GM18505 (cell line): ENCODE results near the gene RPL27.
"Not testable (repeated sequence)": the region's sequence is repeated elsewhere in the genome, so short reads cannot be mapped to it uniquely, and the experiment has no call there.

Experiments
- ATAC-seq: cut with Tn5 transposase; IDR thresholded peaks from one replicate; pipeline ENCODE4 v1.9.1; 2021; ENCODE audit not compliant: unreplicated experiment
- POLR2A ChIP-seq: IDR thresholded peaks from 4 replicates; pipeline ENCODE4 v1.6.1; 2011; ENCODE audit warnings: borderline replicate concordance; ENCODE audit not compliant: insufficient read depth, insufficient read length; ENCODE audit errors: extremely low read depth

Gene RPL27

DNA sequence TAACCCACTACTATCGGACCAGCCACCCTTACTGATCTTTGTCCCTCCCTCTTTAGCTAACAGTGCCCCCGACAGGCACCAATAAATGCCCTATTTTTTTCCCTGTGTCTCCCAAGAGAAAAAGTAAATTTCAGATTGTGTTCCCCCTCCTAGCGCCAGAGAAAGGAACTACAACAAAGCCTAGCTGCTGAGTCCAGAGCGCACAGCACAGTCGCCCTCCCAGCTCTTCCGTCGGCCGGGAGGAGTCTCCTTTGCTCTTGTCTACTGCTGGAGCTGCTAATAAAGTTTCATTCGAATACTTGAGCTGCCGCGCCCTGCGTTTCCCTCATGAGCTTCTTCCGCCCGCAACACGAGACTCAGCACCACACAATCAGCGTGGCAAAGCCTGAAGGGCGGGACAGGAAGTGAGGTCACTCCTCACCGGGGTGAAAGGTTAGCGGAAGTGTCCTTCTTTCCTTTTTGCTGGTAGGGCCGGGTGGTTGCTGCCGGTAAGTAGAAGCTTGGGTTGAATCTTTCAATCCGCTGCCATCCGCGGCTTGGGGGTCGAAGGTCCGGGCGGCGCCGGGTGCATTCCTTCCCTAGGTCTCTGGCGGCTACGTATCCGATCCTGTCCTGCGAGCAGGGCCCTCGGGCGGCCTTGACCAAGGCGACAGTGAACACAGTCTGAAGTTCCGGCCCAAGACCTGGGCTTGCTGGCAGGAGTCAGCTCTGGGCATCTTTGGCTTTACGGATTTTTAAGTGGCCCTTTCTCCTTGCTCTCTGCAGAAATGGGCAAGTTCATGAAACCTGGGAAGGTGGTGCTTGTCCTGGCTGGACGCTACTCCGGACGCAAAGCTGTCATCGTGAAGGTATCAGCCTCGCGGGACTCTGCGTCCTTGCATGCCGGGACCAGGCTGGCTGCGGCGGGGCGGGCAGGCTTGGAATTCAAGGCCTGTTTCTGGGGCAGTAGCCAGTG lies at the start of gene RPL27:
Gene RPL27 (plus strand): TSS at position 436 of the 955 bp plus-strand sequence. CDS start 332 bp downstream, at position 768.
- peak; percentile 90 for ATAC-seq

DNA sequence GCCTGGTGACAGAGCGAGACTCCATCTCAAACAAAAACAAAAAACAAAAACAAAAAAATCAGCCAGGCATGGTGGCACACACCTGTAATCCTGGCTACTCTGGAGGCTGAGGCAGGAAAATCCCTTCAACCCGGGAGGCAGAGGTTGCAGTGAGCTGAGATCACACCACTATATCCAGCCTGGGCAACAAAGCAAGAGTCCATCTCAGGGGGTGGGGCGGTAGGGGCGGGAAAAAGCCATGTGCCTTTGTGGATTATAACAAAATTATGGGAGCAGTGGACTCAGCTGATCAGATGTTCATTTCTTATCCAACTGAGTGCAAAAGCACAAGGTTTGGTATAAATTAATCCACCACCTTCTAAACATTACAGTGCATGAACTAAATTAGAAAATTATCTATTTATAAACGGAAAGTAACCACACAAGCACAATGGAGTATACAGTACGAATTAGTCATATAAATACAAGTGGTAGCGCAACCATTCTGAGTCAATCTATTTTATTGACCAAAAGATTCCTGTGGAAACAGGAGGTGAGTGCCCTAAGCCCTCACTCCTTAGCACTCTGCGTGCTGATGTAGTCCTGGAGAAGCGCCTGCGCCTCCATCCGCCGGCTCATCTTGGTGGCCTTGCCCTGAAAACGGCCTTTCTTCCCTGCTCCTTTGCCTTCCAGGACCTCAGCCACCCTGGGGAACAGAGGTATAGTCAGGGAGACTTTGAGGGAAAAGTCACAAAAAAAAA lies 48.0 kb upstream of the RPL27 start:
- no peak for ATAC-seq
- TF ChIP-seq POLR2A: no peak

More for the DNA sequence above, at the start of gene RPL27:
- peak; percentile 97 for TF ChIP-seq POLR2A

GRCh38 chr17:42953669-42954068 lies 44.5 kb upstream of the RPL27 start:
- ATAC-seq: no peak
- TF ChIP-seq POLR2A: no peak

DNA sequence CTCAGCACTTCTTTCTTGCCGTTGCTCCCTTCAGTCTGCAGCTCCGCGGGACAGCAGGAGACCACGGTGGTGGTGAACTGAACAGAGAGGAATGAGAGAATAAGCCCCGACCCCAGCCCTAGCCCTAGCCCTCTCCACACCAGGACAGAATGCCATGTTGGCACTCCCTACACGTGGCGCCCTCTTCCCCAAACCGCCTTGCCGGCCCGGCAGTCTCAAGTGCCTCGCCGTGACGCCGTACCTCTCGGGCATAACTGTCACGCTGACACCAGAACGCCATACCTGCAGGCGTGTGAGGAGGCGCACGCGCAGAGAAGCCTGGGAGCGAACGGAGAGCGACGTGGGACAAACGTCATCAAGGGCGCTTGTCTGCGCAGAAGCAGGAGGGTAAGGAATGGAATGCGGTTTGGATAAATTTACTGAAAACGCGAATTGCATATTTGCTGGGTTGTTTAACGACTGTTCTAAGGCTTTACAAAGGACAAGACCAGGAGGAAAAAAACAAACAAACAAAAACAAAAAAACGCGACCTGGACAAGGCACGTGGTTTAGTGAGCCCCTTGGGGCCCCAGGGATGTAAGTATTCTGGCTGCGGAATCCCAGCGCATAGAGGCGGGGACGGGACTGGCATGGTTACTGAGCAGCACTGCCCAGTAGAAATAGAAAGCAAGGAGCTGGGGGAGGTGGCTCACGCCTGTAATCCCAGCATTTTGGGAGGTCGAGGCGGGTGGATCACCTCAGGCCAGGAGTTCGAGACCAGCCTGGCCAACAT lies 33.9 kb upstream of the RPL27 start, which contains the start of gene AARSD1:
Gene AARSD1 (minus strand): TSS at position 294 of the 772 bp plus-strand sequence. CDS start 14 bp downstream, at position 280.
- ATAC-seq: peak; percentile 73
- TF ChIP-seq POLR2A: peak; percentile 93

GRCh38 chr17:42967925-42968324 lies 30.3 kb upstream of the RPL27 start:
- ATAC-seq: no peak
- no peak for TF ChIP-seq POLR2A

DNA sequence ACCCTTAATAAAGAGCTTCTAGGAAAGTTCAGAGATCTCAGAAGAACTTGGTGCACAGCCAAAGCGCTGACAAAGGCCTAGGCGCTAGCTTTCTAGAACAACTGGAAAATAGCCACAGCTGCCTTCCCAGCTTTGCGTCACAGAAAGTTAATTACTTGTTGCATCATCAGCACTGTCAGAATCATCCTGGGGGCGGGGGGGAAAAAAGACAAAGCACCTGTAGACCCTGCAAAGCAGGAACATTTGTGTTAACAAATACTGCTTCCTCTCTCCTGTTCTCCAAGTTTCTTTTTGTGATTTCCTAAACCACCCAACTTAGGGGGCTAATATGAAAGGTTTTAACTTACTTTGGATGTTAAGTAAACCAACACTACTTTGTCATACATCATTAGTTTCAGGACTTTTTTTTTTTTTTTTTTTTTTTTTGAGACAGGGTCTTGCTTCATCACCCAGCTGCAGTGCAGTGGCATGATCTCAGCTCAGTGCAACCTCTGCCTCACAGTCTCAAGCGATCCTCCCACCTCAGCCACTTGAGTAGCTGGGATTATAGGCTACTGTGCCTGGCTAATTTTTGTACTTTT lies 29.1 kb upstream of the RPL27 start:
- ATAC-seq: no peak
- no peak for TF ChIP-seq POLR2A

- no peak for TF ChIP-seq POLR2A
- ATAC-seq: no peak
Observed at GRCh38 chr17:42971589-42971988, 26.6 kb upstream of the RPL27 start.

GRCh38 chr17:42973323-42973722 lies 24.9 kb upstream of the RPL27 start:
- ATAC-seq: not testable (repeated sequence)

DNA sequence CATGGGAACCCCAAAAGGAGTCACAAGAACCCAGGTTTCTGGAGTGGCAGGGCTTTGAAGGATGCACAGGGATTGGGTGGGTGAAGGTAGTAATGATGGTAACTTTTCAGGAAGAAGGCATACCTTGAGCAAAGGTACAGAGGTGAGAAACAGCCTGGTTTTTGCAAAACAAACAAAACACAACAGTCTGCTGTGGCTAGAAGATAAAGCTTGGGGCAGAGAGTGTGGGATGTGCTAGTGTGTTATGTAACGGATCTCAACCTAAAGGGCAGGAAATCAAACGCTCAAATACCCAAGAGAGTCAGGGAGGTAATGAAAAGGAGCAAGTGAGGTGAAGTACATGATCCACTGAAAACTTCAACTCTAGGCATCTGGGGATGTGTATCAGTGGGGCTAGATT lies 23.0 kb upstream of the RPL27 start:
- ATAC-seq: no peak
- no peak for TF ChIP-seq POLR2A

- ATAC-seq: not testable (repeated sequence)
Observed at GRCh38 chr17:42975701-42976100, 22.5 kb upstream of the RPL27 start.

DNA sequence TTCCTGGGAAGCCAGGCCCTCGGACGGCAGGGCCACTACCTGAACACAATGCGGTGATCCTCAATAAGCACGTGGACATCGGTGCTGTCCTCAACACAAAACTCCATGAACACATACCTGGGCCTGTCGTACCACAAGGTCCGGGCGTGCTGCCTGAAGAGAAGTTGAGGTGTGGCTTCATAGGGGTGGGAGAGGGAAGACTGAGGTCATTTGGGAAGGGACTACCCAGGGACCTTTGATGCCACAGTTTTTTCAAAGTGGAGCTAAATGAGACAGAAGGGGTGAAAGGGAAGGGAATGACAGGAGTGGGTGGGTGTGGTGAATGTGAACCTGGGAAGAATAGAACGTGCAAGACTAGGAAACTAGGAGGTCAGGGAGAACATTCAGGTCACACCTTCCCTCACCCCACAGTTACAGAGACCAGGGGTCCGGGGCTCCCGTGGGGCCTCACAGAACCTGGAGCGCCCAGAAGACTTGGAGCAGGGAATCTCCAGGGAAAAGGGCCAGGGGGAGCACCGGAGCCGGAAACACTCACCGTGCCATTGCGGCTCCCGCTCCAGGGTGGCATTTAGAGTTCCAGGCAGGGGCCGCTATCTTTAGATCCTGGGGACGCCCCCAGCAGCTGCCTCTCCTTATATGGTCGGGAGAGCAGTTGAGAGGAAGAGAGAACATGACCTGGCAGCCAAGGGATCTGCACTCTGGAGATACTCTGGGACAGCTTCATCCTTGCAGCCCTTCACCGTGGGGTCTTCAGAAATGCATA lies 18.5 kb upstream of the RPL27 start, which contains the start of gene PTGES3L:
Gene PTGES3L (minus strand): TSS at position 570 of the 763 bp plus-strand sequence. CDS start 27 bp downstream, at position 543.
- no peak for TF ChIP-seq POLR2A
- no peak for ATAC-seq

- ATAC-seq: peak; percentile 74
- TF ChIP-seq POLR2A: peak; percentile 78
Observed at GRCh38 chr17:42980274-42980765, 17.9 kb upstream of the RPL27 start, which contains the start of gene RUNDC1. Gene RUNDC1 (plus strand): TSS chr17:42980565. CDS start chr17:42980577, 12 bp downstream.
